HEK293T (cell line): ENCODE results near the gene ARHGAP42.

Experiments used
- CTCF ChIA-PET: fragments of 350-600 bp; formaldehyde crosslinking; extraction: SDS; loops from one replicate; lab custom pipeline; 2021; ENCODE audit warnings: antibody characterized with exemption, inconsistent platforms; lab: Yijun Ruan, JAX
- POLR2A ChIA-PET: fragments of 350-600 bp; formaldehyde crosslinking; extraction: SDS; loops from one replicate; lab custom pipeline; 2020; ENCODE audit warnings: antibody characterized with exemption, inconsistent platforms; lab: Yijun Ruan, JAX
- DNase-seq: peaks from one replicate; pipeline ENCODE4 v3.0.0; 2012; ENCODE audit warnings: mixed read lengths; ENCODE audit errors: extremely low spot score
- ARNT ChIP-seq: fragments of 450-650 bp; IDR thresholded peaks from 2 replicates; pipeline ENCODE4 v1.6.1; 2017; ENCODE audit warnings: mild to moderate bottlenecking
- BHLHE40 ChIP-seq: fragments of 450-650 bp; IDR thresholded peaks from 2 replicates; pipeline ENCODE4 v1.6.1; 2016; ENCODE audit warnings: mild to moderate bottlenecking, moderate library complexity, borderline replicate concordance
- CTBP1 ChIP-seq: fragments of 450-650 bp; IDR thresholded peaks from 2 replicates; pipeline ENCODE4 v1.6.1; 2016; ENCODE audit warnings: borderline replicate concordance
- ELF4 ChIP-seq: fragments of 450-650 bp; IDR thresholded peaks from 2 replicates; pipeline ENCODE4 v1.6.1; 2017; ENCODE audit warnings: antibody characterized with exemption
- FOXA1 ChIP-seq: fragments of 450-650 bp; IDR thresholded peaks from 2 replicates; pipeline ENCODE4 v1.6.1; 2016; ENCODE audit warnings: mild to moderate bottlenecking
- FOXK2 ChIP-seq: fragments of 450-650 bp; IDR thresholded peaks from 2 replicates; pipeline ENCODE4 v1.6.1; 2016; ENCODE audit warnings: mild to moderate bottlenecking
- FOXM1 ChIP-seq: fragments of 450-650 bp; IDR thresholded peaks from 2 replicates; pipeline ENCODE4 v1.6.1; 2017; ENCODE audit warnings: mild to moderate bottlenecking, borderline replicate concordance
- HDGF ChIP-seq: fragments of 450-650 bp; IDR thresholded peaks from 2 replicates; pipeline ENCODE4 v1.6.1; 2017; ENCODE audit warnings: antibody characterized with exemption, borderline replicate concordance
- L3MBTL2 ChIP-seq: fragments of 450-650 bp; conservative IDR thresholded peaks from 2 replicates; pipeline ENCODE4 v1.6.1; 2016; ENCODE audit warnings: mild to moderate bottlenecking
- LEF1 ChIP-seq: fragments of 450-650 bp; IDR thresholded peaks from 2 replicates; pipeline ENCODE4 v1.6.1; 2017; ENCODE audit warnings: mild to moderate bottlenecking, borderline replicate concordance
- NFRKB ChIP-seq: fragments of 450-650 bp; IDR thresholded peaks from 2 replicates; pipeline ENCODE4 v1.6.1; 2016; ENCODE audit warnings: mild to moderate bottlenecking, moderate library complexity
- SP1 ChIP-seq: fragments of 450-650 bp; IDR thresholded peaks from 2 replicates; pipeline ENCODE4 v1.6.1; 2017
- SUZ12 ChIP-seq: fragments of 450-650 bp; IDR thresholded peaks from 2 replicates; pipeline ENCODE4 v1.6.1; 2016; ENCODE audit warnings: mild to moderate bottlenecking
- TARDBP ChIP-seq: fragments of 450-650 bp; IDR thresholded peaks from 2 replicates; pipeline ENCODE4 v1.6.1; 2016
- ZNF384 ChIP-seq: fragments of 450-650 bp; IDR thresholded peaks from 2 replicates; pipeline ENCODE4 v1.6.1; 2016
- TF ChIP-seq, protein P1 (sequence below): fragments of 450-650 bp; IDR thresholded peaks from 2 replicates; pipeline ENCODE4 v1.6.1; 2016

Gene ARHGAP42

DNA sequence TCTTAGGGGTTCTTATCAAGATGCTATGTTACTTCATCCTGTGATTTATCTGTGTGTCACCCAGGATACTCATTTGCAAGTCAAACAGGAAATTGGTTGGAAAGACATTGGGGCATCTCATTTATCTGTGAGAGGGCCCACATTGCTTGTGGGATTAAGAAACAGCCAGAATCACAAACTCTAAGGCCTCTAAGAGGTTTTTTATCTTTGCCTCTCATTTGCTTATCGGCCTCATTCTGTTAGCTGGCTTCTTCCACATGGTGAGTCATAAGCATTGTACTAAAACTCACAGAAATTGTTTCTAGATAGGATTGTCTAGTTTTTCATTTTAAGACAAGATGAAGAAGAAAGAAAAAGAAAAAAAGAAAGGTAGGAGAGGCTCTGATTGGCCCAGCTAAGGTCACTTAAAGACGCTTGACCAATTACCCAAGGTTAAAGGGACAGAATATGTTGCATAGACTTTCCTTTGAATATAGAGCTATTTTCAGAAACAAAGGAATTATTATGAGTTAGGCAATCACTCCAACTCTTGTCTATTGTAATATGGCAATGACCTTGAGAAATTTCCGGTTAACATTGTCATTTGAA, 121.9 kb downstream of the ARHGAP42 start:
- no peak for TF ChIP-seq CTBP1
- no peak for TF ChIP-seq NFRKB
- TF ChIP-seq FOXK2, result no peak
- TF ChIP-seq SP1, result no peak
- no peak for TF ChIP-seq ARNT
- TF ChIP-seq BHLHE40, result no peak
- no peak for TF ChIP-seq SUZ12
- no peak for TF ChIP-seq FOXA1
- TF ChIP-seq ELF4, result no peak
- no peak for TF ChIP-seq HDGF
- no peak for TF ChIP-seq ZNF384
- DNase-seq, result no peak
- ChIA-PET POLR2A (no interaction called here), CTCF (no interaction called here)

DNA sequence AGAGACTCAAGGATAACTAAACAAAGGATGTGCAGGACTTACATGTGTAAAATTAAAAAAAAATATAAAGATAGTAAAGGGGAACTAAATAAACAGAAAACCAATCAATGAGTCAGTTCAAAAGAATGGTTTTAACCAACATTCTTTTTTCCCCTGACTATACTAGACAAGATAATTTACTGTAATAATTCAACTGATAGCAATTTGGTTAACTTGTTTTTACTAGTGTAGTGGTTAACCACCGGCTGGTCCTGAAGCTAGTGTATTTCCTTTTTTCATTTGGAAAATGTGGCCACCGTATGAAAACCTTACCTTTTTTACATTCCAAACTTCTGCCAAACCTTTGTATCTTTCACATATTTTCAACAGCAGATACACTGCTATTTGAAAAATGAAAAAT, 123.1 kb downstream of the ARHGAP42 start:
- ChIA-PET POLR2A (no interaction called here), CTCF (no interaction called here)
- TF ChIP-seq SUZ12 (no peak), ELF4 (no peak), TARDBP (no peak), FOXA1 (no peak), HDGF (no peak), FOXK2 (no peak), ZNF384 (no peak), L3MBTL2 (no peak)
- TF ChIP-seq, protein P1, sequence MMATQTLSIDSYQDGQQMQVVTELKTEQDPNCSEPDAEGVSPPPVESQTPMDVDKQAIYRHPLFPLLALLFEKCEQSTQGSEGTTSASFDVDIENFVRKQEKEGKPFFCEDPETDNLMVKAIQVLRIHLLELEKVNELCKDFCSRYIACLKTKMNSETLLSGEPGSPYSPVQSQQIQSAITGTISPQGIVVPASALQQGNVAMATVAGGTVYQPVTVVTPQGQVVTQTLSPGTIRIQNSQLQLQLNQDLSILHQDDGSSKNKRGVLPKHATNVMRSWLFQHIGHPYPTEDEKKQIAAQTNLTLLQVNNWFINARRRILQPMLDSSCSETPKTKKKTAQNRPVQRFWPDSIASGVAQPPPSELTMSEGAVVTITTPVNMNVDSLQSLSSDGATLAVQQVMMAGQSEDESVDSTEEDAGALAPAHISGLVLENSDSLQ, result no peak
- DNase-seq, result no peak

DNA sequence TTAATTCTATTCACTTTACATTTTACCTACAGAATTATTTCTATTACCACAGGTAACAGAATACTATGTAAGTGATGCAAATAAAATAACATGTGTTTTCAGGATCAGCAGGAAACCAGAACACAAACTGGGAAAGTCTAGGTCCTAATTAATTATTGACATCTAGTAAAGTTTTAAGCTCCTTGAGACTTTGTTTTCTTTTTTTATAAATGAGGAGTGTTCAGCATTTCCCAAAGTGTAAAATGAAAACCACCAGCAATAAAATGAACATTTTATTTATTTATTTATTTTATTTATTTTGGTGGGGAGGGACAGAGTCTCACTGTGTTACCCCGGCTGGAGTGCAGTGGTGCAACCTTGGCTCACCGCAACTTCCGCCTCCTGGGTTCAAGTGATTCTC, 123.6 kb downstream of the ARHGAP42 start:
- ChIA-PET CTCF (no interaction called here), POLR2A (no interaction called here)
- TF ChIP-seq, protein P1, result no peak
- TF ChIP-seq NFRKB, result no peak
- no peak for TF ChIP-seq SP1
- no peak for TF ChIP-seq FOXM1
- TF ChIP-seq FOXK2, result no peak
- no peak for TF ChIP-seq FOXA1
- DNase-seq, result no peak

DNA sequence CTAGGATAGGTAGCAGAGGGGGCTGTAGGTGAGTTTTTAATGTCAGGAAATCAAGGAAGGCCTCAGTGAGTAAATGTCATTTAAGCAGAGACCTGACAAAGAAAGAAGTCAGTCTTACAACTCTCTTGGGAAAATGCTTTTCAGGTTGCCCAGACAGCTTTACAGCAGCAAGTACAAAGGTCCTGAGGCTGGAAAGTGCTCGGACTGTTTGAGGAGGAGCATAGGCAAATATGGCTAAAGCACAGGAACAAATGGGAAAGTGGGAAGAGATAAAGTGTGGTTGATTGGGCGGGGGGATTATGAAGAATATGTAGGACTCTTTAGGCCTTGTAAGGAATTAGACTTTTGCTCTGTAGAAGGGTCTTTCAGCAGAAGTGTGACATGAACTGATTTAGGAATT, 125.4 kb downstream of the ARHGAP42 start:
- DNase-seq, result no peak
- POLR2A ChIA-PET, result no interaction called here
- CTCF ChIA-PET, result no interaction called here
- TF ChIP-seq NFRKB, result no peak
- TF ChIP-seq ZNF384, result no peak
- TF ChIP-seq SP1, result no peak
- no peak for TF ChIP-seq FOXK2
- no peak for TF ChIP-seq ARNT
- no peak for TF ChIP-seq SUZ12
- TF ChIP-seq ELF4, result no peak
- no peak for TF ChIP-seq TARDBP
- TF ChIP-seq BHLHE40, result no peak
- no peak for TF ChIP-seq FOXM1
- TF ChIP-seq, protein P1, result no peak
- no peak for TF ChIP-seq FOXA1
- TF ChIP-seq HDGF, result no peak
- TF ChIP-seq L3MBTL2, result no peak
- TF ChIP-seq LEF1, result no peak
- TF ChIP-seq CTBP1, result no peak

DNA sequence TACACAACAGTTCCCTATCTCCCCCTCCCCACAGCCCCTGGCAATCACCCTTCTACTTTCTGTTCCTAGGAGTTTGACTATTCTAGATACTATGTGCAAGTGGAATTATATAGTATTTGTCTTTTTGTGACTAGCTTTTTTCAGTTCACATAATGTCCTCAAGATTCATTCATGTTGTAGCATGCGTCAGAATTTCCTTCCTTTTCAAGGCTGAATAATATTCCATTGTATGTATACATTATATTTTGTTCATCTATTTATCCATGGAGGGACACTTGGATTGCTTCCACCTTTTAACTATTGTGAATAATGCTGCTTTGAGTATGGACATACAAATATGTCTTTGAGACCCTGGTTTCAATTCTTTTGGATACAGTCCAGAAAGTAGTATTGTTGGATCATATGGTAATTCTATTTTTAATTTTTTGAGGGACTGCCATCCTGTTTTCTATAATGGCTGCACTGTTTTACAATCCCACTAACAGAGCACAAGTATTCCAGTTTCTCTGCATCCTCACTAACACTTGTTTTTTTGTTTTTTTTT, 128.8 kb downstream of the ARHGAP42 start:
- POLR2A ChIA-PET, result no interaction called here
- CTCF ChIA-PET, result no interaction called here
- TF ChIP-seq LEF1, result no peak
- no peak for TF ChIP-seq HDGF
- no peak for TF ChIP-seq BHLHE40
- TF ChIP-seq ELF4, result no peak
- no peak for TF ChIP-seq CTBP1
- DNase-seq, result no peak

DNA sequence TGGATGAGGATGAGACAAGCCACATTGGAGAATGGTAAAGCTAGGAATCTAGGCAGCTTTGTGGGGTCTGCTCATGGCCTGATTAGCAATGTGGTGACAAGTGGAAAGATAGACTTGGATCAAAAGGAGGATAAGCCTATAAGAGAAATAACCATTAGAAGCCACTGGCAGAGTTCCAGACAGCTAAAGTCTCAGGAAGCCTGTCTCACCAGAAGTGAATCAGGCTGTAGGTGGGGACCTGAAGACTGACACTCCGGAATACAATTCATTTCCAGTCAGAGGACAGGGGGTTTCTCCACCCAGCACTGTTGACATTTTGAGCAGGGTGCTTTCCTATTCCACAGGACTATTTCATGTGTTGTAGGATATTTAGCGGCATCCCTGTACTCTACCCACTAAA, 129.7 kb downstream of the ARHGAP42 start:
- CTCF ChIA-PET, result no interaction called here

More for the DNA sequence above, 129.7 kb downstream of the ARHGAP42 start:
- TF ChIP-seq SUZ12, result no peak
- no peak for TF ChIP-seq NFRKB
- no peak for TF ChIP-seq CTBP1
- TF ChIP-seq HDGF, result no peak
- no peak for TF ChIP-seq ZNF384
- no peak for TF ChIP-seq ELF4
- TF ChIP-seq SP1, result no peak
- DNase-seq, result no peak
- POLR2A ChIA-PET, result no interaction called here
